Cardiac fibroblast (primary cell): ENCODE measurements around the gene NRXN3.

Experiments
- DNase-seq, 2 donors: peaks; one replicate each; pipeline versions ENCODE4 v3.0.0 to v3.0.0-alpha.2; 2010; ENCODE audit warnings: low read depth in 2 of 2
- H3K4me3 ChIP-seq, 2 donors: replicated peaks in 1 of 2; 1 replicate in 1 of 2; 2 replicates in 1 of 2; pipeline ENCODE4 v1.5.1; 2011; ENCODE audit warnings: low read depth in 2 of 2, low read length in 2 of 2, mild to moderate bottlenecking in 2 of 2, moderate library complexity in 1 of 2
- CTCF ChIP-seq: IDR thresholded peaks from one replicate; pipeline ENCODE4 v1.5.1; 2011; ENCODE audit warnings: low read depth, mild to moderate bottlenecking, low read length, inconsistent platforms

The NRXN3 gene

GRCh38 chr14:79587875-79588274, 1417.7 kb downstream of the NRXN3 start:
- no peak overlapping the region for H3K4me3 ChIP-seq
- TF ChIP-seq CTCF: no peak
- DNase-seq: no peak

GRCh38 chr14:79588398-79588797, 1418.2 kb downstream of the NRXN3 start:
- DNase-seq: no peak
- TF ChIP-seq CTCF: no peak
- H3K4me3 ChIP-seq: no peak overlapping the region

GRCh38 chr14:79596551-79596950, 1426.4 kb downstream of the NRXN3 start:
- H3K4me3 ChIP-seq: no peak overlapping the region
- no peak for TF ChIP-seq CTCF
- peak; percentile 68 to 78 for DNase-seq

GRCh38 chr14:79597566-79597965, 1427.4 kb downstream of the NRXN3 start:
- DNase-seq: peak in 1 of 2 donors; percentile 69
- TF ChIP-seq CTCF: no peak

GRCh38 chr14:79598339-79598738, 1428.2 kb downstream of the NRXN3 start:
- TF ChIP-seq CTCF: no peak

More at GRCh38 chr14:79597566-79597965, 1427.4 kb downstream of the NRXN3 start:
- no peak overlapping the region for H3K4me3 ChIP-seq

GRCh38 chr14:79599239-79599638, 1429.1 kb downstream of the NRXN3 start:
- H3K4me3 ChIP-seq: no peak overlapping the region
- DNase-seq: no peak
- no peak for TF ChIP-seq CTCF

More at GRCh38 chr14:79598339-79598738, 1428.2 kb downstream of the NRXN3 start:
- no peak overlapping the region for H3K4me3 ChIP-seq
- DNase-seq: peak; percentile 71 to 78

GRCh38 chr14:79600406-79600805, 1430.2 kb downstream of the NRXN3 start:
- DNase-seq: no peak
- no peak overlapping the region for H3K4me3 ChIP-seq
- TF ChIP-seq CTCF: no peak
